Endothelial cell of umbilical vein (primary cell): ENCODE measurements around the gene GOLGA2. TPM values are rescaled to one million over a fixed set of nuclear protein-coding genes. Genes with fewer than 3 reads are reported as not detected.

Experiments
- BruUV-seq: library from RNA; stranded (reverse); fragments of 400-500 nt; replicated peaks from 2 replicates; lab custom pipeline; 2021; lab: Mats Ljungman, UMichigan
- CTCF ChIA-PET: fragments of 300-600, 350-600 bp; sonication (Branson Sonifier 250); formaldehyde crosslinking; loops from one replicate; lab custom pipeline; 2021; ENCODE audit warnings: antibody characterized with exemption, inconsistent platforms; lab: Charles Lee
- POLR2A ChIA-PET: fragments of 300-600, 350-600 bp; sonication (Branson Sonifier 250); formaldehyde crosslinking; loops from one replicate; lab custom pipeline; 2021; ENCODE audit warnings: antibody characterized with exemption, inconsistent platforms; lab: Charles Lee
- DNase-seq: peaks from one replicate; pipeline ENCODE4 v3.0.0-alpha.2; 2011; ENCODE audit warnings: low read depth, low spot score
- FAIRE-seq: peaks from 2 replicates; lab custom pipeline; 2011; peaks lifted over from hg19 to GRCh38; lab: Jason Lieb, UNC
- H2AFZ ChIP-seq: 2 replicates; pipeline ENCODE4 v1.6.0; 2012; ENCODE audit warnings: low read depth, low read length, control low read depth, inconsistent platforms
- H3K27ac ChIP-seq: 2 replicates; pipeline ENCODE4 v1.5.1; 2011; ENCODE audit warnings: low read depth, mild to moderate bottlenecking, control low read depth, low read length, moderate library complexity; ENCODE audit not compliant: insufficient read depth
- H3K27me3 ChIP-seq, 2 experiments: 2 replicates each; pipeline versions ENCODE4 v1.6.0 to v1.6.1; 2011; ENCODE audit warnings: low read length in 2 of 2, mixed read lengths in 1 of 2; ENCODE audit not compliant: control insufficient read depth in 2 of 2, insufficient read depth in 2 of 2
- H3K36me3 ChIP-seq, 2 experiments: 2 replicates in 1 of 2; 3 replicates in 1 of 2; pipeline ENCODE4 v1.5.1; 2011; ENCODE audit warnings: low read length in 2 of 2, mild to moderate bottlenecking in 1 of 2, moderate library complexity in 1 of 2; ENCODE audit not compliant: control insufficient read depth in 2 of 2, insufficient read depth in 2 of 2; ENCODE audit errors: extremely low read depth in 1 of 2
- H3K4me1 ChIP-seq: 3 replicates; pipeline ENCODE4 v1.5.1; 2011; ENCODE audit warnings: mild to moderate bottlenecking, low read length; ENCODE audit not compliant: control insufficient read depth, insufficient read depth; ENCODE audit errors: extremely low read depth
- H3K4me2 ChIP-seq: 2 replicates; pipeline ENCODE4 v1.6.1; 2011; ENCODE audit warnings: low read length, control low read depth, mixed read lengths; ENCODE audit not compliant: insufficient read depth
- H3K4me3 ChIP-seq, 3 experiments: fragments of 200-600 bp in 1 of 3; sonication (generic), shearing (Covaris generic) in 1 of 3; replicated peaks in 1 of 3; 2 replicates each; pipeline ENCODE4 v1.5.1; 2011 to 2016; ENCODE audit warnings: control low read depth in 3 of 3, low read length in 3 of 3, mild to moderate bottlenecking in 2 of 3, inconsistent platforms in 1 of 3, low read depth in 1 of 3, moderate library complexity in 1 of 3; ENCODE audit not compliant: insufficient read depth in 1 of 3
- H3K79me2 ChIP-seq: 2 replicates; pipeline ENCODE4 v1.6.0; 2012; ENCODE audit warnings: low read length, inconsistent platforms; ENCODE audit not compliant: control insufficient read depth, insufficient read depth
- H3K9ac ChIP-seq: replicated peaks from 2 replicates; pipeline ENCODE3; 2011; ENCODE audit warnings: low read length, control low read depth; ENCODE audit not compliant: insufficient read depth; ENCODE audit errors: extremely low read depth
- H3K9me1 ChIP-seq: replicated peaks from 3 replicates; pipeline ENCODE4 v1.6.0; 2011; ENCODE audit warnings: mild to moderate bottlenecking, low read length; ENCODE audit not compliant: control insufficient read depth, insufficient read depth; ENCODE audit errors: extremely low read depth
- H3K9me3 ChIP-seq: replicated peaks from 2 replicates; pipeline ENCODE4 v1.5.1; 2012; ENCODE audit warnings: low read length, inconsistent platforms; ENCODE audit not compliant: control insufficient read depth, insufficient read depth
- H4K20me1 ChIP-seq: replicated peaks from 2 replicates; pipeline ENCODE3; 2011; ENCODE audit warnings: mild to moderate bottlenecking, low read length; ENCODE audit not compliant: control insufficient read depth, insufficient read depth; ENCODE audit errors: extremely low read depth
- CTCF ChIP-seq, 2 donors: IDR thresholded peaks; 1 replicate in 1 of 2; 2 replicates in 1 of 2; pipeline ENCODE4 v1.5.1; 2011; ENCODE audit warnings: low read length in 2 of 2, mild to moderate bottlenecking in 2 of 2, moderate library complexity in 2 of 2, control low read depth in 1 of 2, inconsistent platforms in 1 of 2, low read depth in 1 of 2; ENCODE audit not compliant: insufficient read depth in 1 of 2; ENCODE audit errors: extremely low read depth in 1 of 2
- EZH2 ChIP-seq: IDR thresholded peaks from 2 replicates; pipeline ENCODE4 v1.6.1; 2012; ENCODE audit warnings: borderline replicate concordance, low read depth, mild to moderate bottlenecking, moderate library complexity, low read length, inconsistent platforms; ENCODE audit not compliant: severe bottlenecking
- FOS ChIP-seq: IDR thresholded peaks from 2 replicates; pipeline ENCODE4 v1.6.1; 2011; ENCODE audit warnings: mild to moderate bottlenecking, low read length, moderate library complexity, borderline replicate concordance; ENCODE audit not compliant: insufficient read depth
- GATA2 ChIP-seq: IDR thresholded peaks from 2 replicates; pipeline ENCODE4 v1.7.0; 2011; ENCODE audit warnings: low read depth, mild to moderate bottlenecking, moderate library complexity, mixed read lengths, low read length; ENCODE audit not compliant: insufficient read length, insufficient read depth
- JUN ChIP-seq: IDR thresholded peaks from 2 replicates; pipeline ENCODE4 v1.6.1; 2011; ENCODE audit warnings: borderline replicate concordance, low read depth; ENCODE audit not compliant: insufficient read length, insufficient read depth
- MAX ChIP-seq: IDR thresholded peaks from 2 replicates; pipeline ENCODE4 v1.6.1; 2011; ENCODE audit not compliant: insufficient read depth, insufficient read length
- MYC ChIP-seq: IDR thresholded peaks from one replicate; pipeline ENCODE4 v1.6.1; 2011; ENCODE audit warnings: mild to moderate bottlenecking, low read depth, low read length
- POLR2A ChIP-seq: IDR thresholded peaks from 2 replicates; pipeline ENCODE4 v1.6.1; 2012; ENCODE audit warnings: low read depth, mild to moderate bottlenecking, control low read depth, low read length
- POLR2AphosphoS5 ChIP-seq: IDR thresholded peaks from 2 replicates; pipeline ENCODE4 v1.6.1; 2012; ENCODE audit warnings: low read depth, mild to moderate bottlenecking, control low read depth, low read length, moderate library complexity; ENCODE audit not compliant: insufficient read depth
- dilution Hi-C: fragments of 300-500 bp; cut with MboI; formaldehyde crosslinking; loops from one replicate; pipeline ENCODE4 v1.15.0; 2019; ENCODE audit warnings: low sequenced_read_pairs; ENCODE audit not compliant: extremely low pct_ligation_motif_present
- intact Hi-C: fragments of 100-400 bp; cut with micrococcal nuclease; formaldehyde crosslinking; loops from one replicate; pipeline ENCODE4 v1.10.0; 2022
- polyA plus RNA-seq, 4 experiments: library from polyadenylated mRNA; depleted of rRNA in 3 of 4; stranded (reverse) in 3 of 4; unstranded in 1 of 4; fragments of >200 nt; gene quantifications; 2 replicates each; pipeline versions ENCODE4 v1.2.1 to v1.2.3, GENCODE V29; 2011 to 2012; ENCODE audit warnings: missing spikeins in 1 of 4
- total RNA-seq: library from RNA; stranded (reverse); gene quantifications from 2 replicates; pipeline ENCODE4 v1.2.3, GENCODE V29; 2021

The GOLGA2 gene
- total and polyA plus RNA-seq, 2 donors (not counting 3 experiments of a cell fraction or from before 2014, with no cell fraction given) = 52.3 to 114 TPM

DNA sequence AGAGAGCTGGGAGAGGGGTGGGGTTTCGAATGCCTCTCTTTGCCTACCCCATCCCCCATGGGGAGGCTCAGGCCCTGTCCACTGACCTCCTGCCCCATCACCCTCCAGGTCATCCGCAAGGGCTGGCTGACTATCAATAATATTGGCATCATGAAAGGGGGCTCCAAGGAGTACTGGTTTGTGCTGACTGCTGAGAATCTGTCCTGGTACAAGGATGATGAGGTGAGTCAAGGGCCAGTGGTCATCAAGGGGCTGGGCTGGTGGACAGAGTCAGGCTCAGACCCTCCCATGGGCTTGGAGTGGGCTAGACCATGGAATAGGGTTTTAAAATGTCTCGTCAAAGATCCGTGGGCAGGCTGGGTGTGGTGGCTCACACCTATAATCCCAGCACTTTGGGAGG lies 33.7 kb downstream of the GOLGA2 start:
- TF ChIP-seq GATA2 = no peak
- TF ChIP-seq FOS = no peak
- TF ChIP-seq MAX = no peak
- no peak for TF ChIP-seq POLR2AphosphoS5
- no peak for TF ChIP-seq JUN
- TF ChIP-seq MYC = no peak
- no peak for TF ChIP-seq POLR2A
- TF ChIP-seq CTCF (IDR thresholded peaks at IDR 0.05; ENCODE audit: extremely low read depth in 1 of 2, insufficient read depth in 1 of 2, low read depth in 1 of 2, low read length in 2 of 2) = no peak
- TF ChIP-seq EZH2 = no peak
- H3K79me2 ChIP-seq = no peaks in the 10 kb centered on the region
- H2AFZ ChIP-seq = no peak overlapping the region
- dilution Hi-C loops (no loop called here), intact Hi-C loops (no loop called here)
- H3K27me3 ChIP-seq = no peaks in the 10 kb centered on the region
- H3K9me1 ChIP-seq = no peaks in the 10 kb centered on the region
- H3K27ac ChIP-seq = no peak overlapping the region
- H3K9me3 ChIP-seq = no peaks in the 10 kb centered on the region
- peaks cover 13% of the 10 kb centered on the region for H3K4me1 ChIP-seq
- no peaks in the 10 kb centered on the region for H4K20me1 ChIP-seq
- H3K36me3 ChIP-seq = no peaks in the 10 kb centered on the region
- DNase-seq (no peak), FAIRE-seq (no peak)
- CTCF ChIA-PET = interaction anchor here (1.1 to 1.5 kb wide), 2 partner anchors 17 to 58 kb away, joined by 3 to 5 read pairs; no protein-coding TSS in a partner anchor
- BruUV-seq = no TSS peak
- no peak overlapping the region for H3K9ac ChIP-seq
- no peak overlapping the region for H3K4me2 ChIP-seq
- no peak overlapping the region for H3K4me3 ChIP-seq
- POLR2A ChIA-PET = interaction anchor here (0.6 kb wide), 1 partner anchor 105 kb away, joined by 5 read pairs; no protein-coding TSS in a partner anchor
